Body of pancreas (tissue), 4 donors: Measurements from ENCODE around the gene KLF15. TPM values are rescaled to one million over a fixed set of nuclear protein-coding genes. Genes with fewer than 3 reads are reported as not detected.
A peak's percentile ranks its signal among the peaks of the same experiment; 100 is the strongest.

Experiments used
- ATAC-seq: fragments of 150-250 bp; one replicate; pipeline ENCODE4 v1.9.1; 2016
- DNase-seq, 4 donors: peaks; one replicate each; pipeline ENCODE4 v3.0.0-alpha.2; 2019
- H3K27ac ChIP-seq, 4 donors: fragments of 200-600 bp; sonication (generic); 1 replicate in 3 of 4; 2 replicates in 1 of 4; pipeline versions ENCODE4 v1.5.1 to v1.6.1; 2016 to 2019; ENCODE audit warnings: mild to moderate bottlenecking in 1 of 4, mixed read lengths in 1 of 4, moderate library complexity in 1 of 4
- H3K27me3 ChIP-seq, 2 donors: fragments of 200-600 bp; sonication (generic); one replicate each; pipeline ENCODE4 v1.6.0; 2016; ENCODE audit warnings: mild to moderate bottlenecking in 1 of 2
- H3K36me3 ChIP-seq, 2 donors: fragments of 200-600 bp; sonication (generic); replicated peaks in 1 of 2; 2 replicates each; pipeline ENCODE4 v1.5.1; 2016; ENCODE audit warnings: low read depth in 2 of 2; ENCODE audit not compliant: insufficient read depth in 1 of 2
- H3K4me1 ChIP-seq: fragments of 200-600 bp; sonication (generic); one replicate; pipeline ENCODE4 v1.6.0; 2016
- H3K4me3 ChIP-seq, 2 donors: fragments of 200-600 bp; sonication (generic); 1 replicate in 1 of 2; 2 replicates in 1 of 2; pipeline ENCODE4 v1.5.1; 2016 to 2019
- H3K9me3 ChIP-seq, 3 donors: fragments of 200-600 bp; sonication (generic); 1 replicate in 2 of 3; 2 replicates in 1 of 3; pipeline ENCODE4 v1.5.1; 2016
- CTCF ChIP-seq, 7 experiments: fragments of 450-650 bp in 4 of 7; fragments of 200-600 bp in 3 of 7; sonication (generic) in 3 of 7; IDR thresholded peaks; one replicate each; pipeline ENCODE4 v1.5.1; 2016 to 2019; ENCODE audit warnings: antibody characterized with exemption in 7 of 7
- POLR2A ChIP-seq, 3 donors: fragments of 450-650 bp; IDR thresholded peaks; one replicate each; pipeline ENCODE4 v1.6.1; 2016; ENCODE audit warnings: antibody characterized with exemption in 3 of 3, mild to moderate bottlenecking in 2 of 3
- WGBS, 2 donors: methylation state at CpG; one replicate each; pipeline ENCODE4 v1.1.5; 2017; 5-methylcytosine and 5-hydroxymethylcytosine counted together
- intact Hi-C: fragments of 100-400 bp; cut with DNase I; formaldehyde crosslinking; loops from one replicate; pipeline ENCODE4 v1.15.1; 2023
- total RNA-seq, 2 donors: library from RNA; depleted of rRNA; stranded (reverse); fragments of >200 nt; gene quantifications; one replicate each; pipeline ENCODE4 v1.1.0, GENCODE V29; 2016

KLF15 gene
- total RNA-seq, 2 donors from 2014 or later, result 37.4 to 40.2 TPM

GRCh38 chr3:126380011-126380768 lies 23.0 kb upstream of the KLF15 start:
- no peaks in the 10 kb centered on the region for H3K9me3 ChIP-seq
- no peaks in the 10 kb centered on the region for H3K4me1 ChIP-seq
- TF ChIP-seq CTCF (IDR thresholded peaks at IDR 0.05), result no peak
- TF ChIP-seq POLR2A (IDR thresholded peaks at IDR 0.05), result no peak
- H3K4me3 ChIP-seq, result no peak overlapping the region
- ATAC-seq (no peak), DNase-seq (no peak)
- 77 to 81% methylated on average over 9 to 17 of the region's 17 CpGs for WGBS, 2 donors
- intact Hi-C loops, result no loop called here
- no peaks in the 10 kb centered on the region for H3K27me3 ChIP-seq
- H3K27ac ChIP-seq, result no peak overlapping the region
- no peaks in the 10 kb centered on the region for H3K36me3 ChIP-seq

- no peaks in the 10 kb centered on the region for H3K9me3 ChIP-seq
- intact Hi-C loops, result loop anchor here (10.0 kb wide), 1 partner anchor 114 kb away; no protein-coding TSS in a partner anchor
- H3K4me1 ChIP-seq, result no peaks in the 10 kb centered on the region
- DNase-seq (peak in 1 of 4 donors; percentile 30), ATAC-seq (no peak)
- TF ChIP-seq POLR2A (IDR thresholded peaks at IDR 0.05), result no peak
- no peak for TF ChIP-seq CTCF (IDR thresholded peaks at IDR 0.05)
- no peak overlapping the region for H3K4me3 ChIP-seq
- H3K27ac ChIP-seq, result no peak overlapping the region
- 55 to 68% methylated on average over 4 to 6 of the region's 6 CpGs for WGBS, 2 donors
- no peaks in the 10 kb centered on the region for H3K27me3 ChIP-seq
- H3K36me3 ChIP-seq, result no peaks in the 10 kb centered on the region
Observed at GRCh38 chr3:126378341-126378751, 21.1 kb upstream of the KLF15 start.

GRCh38 chr3:126377211-126377610 lies 20.0 kb upstream of the KLF15 start:
- DNase-seq, result no peak
- Histone ChIP-seq H3K36me3 (no peaks in the 10 kb centered on the region), H3K4me1 (no peaks in the 10 kb centered on the region), H3K4me3 (no peak overlapping the region), H3K9me3 (no peaks in the 10 kb centered on the region), H3K27ac (no peak overlapping the region), H3K27me3 (no peaks in the 10 kb centered on the region)
- intact Hi-C loops, result loop anchor here (10.0 kb wide), 1 partner anchor 112 kb away; no protein-coding TSS in a partner anchor
- ATAC-seq, result no peak
- TF ChIP-seq CTCF (IDR thresholded peaks at IDR 0.05) (no peak), POLR2A (IDR thresholded peaks at IDR 0.05) (no peak)
- 94 to 97% methylated on average over 3 of the region's 3 CpGs for WGBS, 2 donors

GRCh38 chr3:126376444-126376843 lies 19.2 kb upstream of the KLF15 start:
- WGBS, 2 donors, result 26 to 47% methylated on average over 3 of the region's 3 CpGs
- no peak for DNase-seq
- intact Hi-C loops, result loop anchor here (10.0 kb wide), 1 partner anchor 112 kb away; no protein-coding TSS in a partner anchor
- no peaks in the 10 kb centered on the region for H3K4me1 ChIP-seq
- TF ChIP-seq POLR2A (IDR thresholded peaks at IDR 0.05), result no peak
- TF ChIP-seq CTCF (IDR thresholded peaks at IDR 0.05), result no peak
- H3K27ac ChIP-seq, result no peak overlapping the region
- H3K4me3 ChIP-seq, result no peak overlapping the region
- H3K36me3 ChIP-seq, result no peaks in the 10 kb centered on the region
- no peaks in the 10 kb centered on the region for H3K27me3 ChIP-seq
- ATAC-seq, result no peak
- no peaks in the 10 kb centered on the region for H3K9me3 ChIP-seq
